Activated CD4-positive, alpha-beta T cell treated with anti-CD3 and anti-CD28 coated beads for 36 hours (primary cell): ENCODE results near the gene PM20D2. TPM values are rescaled to one million over a fixed set of nuclear protein-coding genes. Genes with fewer than 3 reads are reported as not detected.
"Not testable (repeated sequence)": the region's sequence is repeated elsewhere in the genome, so short reads cannot be mapped to it uniquely, and the experiment has no call there.

Experiments
- ATAC-seq: fragments of 200-7000 bp; cut with Tn5 transposase; one replicate; pipeline ENCODE4 v1.10.0; 2021; ENCODE audit warnings: mild to moderate bottlenecking, moderate library complexity
- CTCF ChIA-PET: fragments of 350-600 bp; sonication (Branson Sonifier 250); formaldehyde crosslinking; loops from one replicate; lab custom pipeline; 2021; ENCODE audit warnings: antibody characterized with exemption; lab: Charles Lee
- POLR2A ChIA-PET: fragments of 350-600 bp; sonication (Branson Sonifier 250); formaldehyde crosslinking; loops from one replicate; lab custom pipeline; 2021; ENCODE audit warnings: antibody characterized with exemption, inconsistent platforms; lab: Charles Lee
- DNase-seq: peaks from one replicate; pipeline ENCODE4 v3.0.0-alpha.2; 2020
- H3K27ac Mint-ChIP-seq: one replicate; pipeline ENCODE4 v1.8.0; 2021; ENCODE audit warnings: mixed read lengths
- H3K27me3 Mint-ChIP-seq: one replicate; pipeline ENCODE4 v1.8.0; 2021; ENCODE audit warnings: mixed read lengths
- H3K36me3 Mint-ChIP-seq: one replicate; pipeline ENCODE4 v1.8.0; 2021; ENCODE audit warnings: low read depth, mixed read lengths
- H3K4me1 Mint-ChIP-seq: one replicate; pipeline ENCODE4 v1.8.0; 2021; ENCODE audit warnings: mixed read lengths
- H3K4me3 Mint-ChIP-seq: one replicate; pipeline ENCODE4 v1.8.0; 2021; ENCODE audit warnings: mild to moderate bottlenecking, moderate library complexity, mixed read lengths
- H3K9me3 Mint-ChIP-seq: one replicate; pipeline ENCODE4 v1.8.0; 2021; ENCODE audit warnings: low read depth, mixed read lengths
- intact Hi-C, 2 experiments: fragments of 100-400 bp; cut with DNase I in 1 of 2; cut with micrococcal nuclease in 1 of 2; formaldehyde crosslinking; loops; one replicate each; pipeline versions ENCODE4 v1.14.2 to v1.15.1; 2022 to 2024; cut with DNase I, micrococcal nuclease
- total RNA-seq, 2 experiments: library from RNA; stranded (reverse); gene quantifications; one replicate each; pipeline ENCODE4 v1.2.3, GENCODE V29; 2021

The PM20D2 gene
- total RNA-seq, 2 experiments from 2014 or later, result 14.1 to 17.4 TPM

DNA sequence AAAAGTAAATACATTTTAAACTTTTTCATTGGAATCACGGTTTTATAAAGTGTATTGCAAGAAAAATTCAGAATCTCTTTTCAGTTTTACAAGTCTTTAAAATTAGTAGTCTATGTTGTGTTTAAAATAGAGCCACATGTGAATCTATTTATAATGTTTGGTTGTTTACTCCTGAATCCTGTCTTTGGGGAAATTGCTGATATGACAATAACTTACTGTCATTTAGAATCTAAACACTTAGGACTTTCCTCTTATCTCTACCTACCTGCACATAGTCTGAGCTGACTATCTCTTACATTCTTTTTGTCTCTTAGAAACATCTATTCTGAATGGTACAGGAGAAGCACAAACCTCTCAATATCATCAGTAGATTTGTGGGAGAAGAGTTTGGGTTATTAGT lies 23.9 kb upstream of the PM20D2 start:
- no peak for ATAC-seq
- no peak for DNase-seq
- Mint-ChIP-seq H3K27ac (no peak overlapping the region), H3K27me3 (peaks cover 3% of the 10 kb centered on the region), H3K9me3 (no peaks in the 10 kb centered on the region), H3K36me3 (no peaks in the 10 kb centered on the region), H3K4me1 (peaks cover 4% of the 10 kb centered on the region), H3K4me3 (no peak overlapping the region)
- ChIA-PET POLR2A (interaction anchor here (1.0 kb wide), 1 partner anchor 24 kb away, joined by 3 read pairs; the partner anchor contains the start of gene PM20D2), CTCF (interaction anchor here (1.1 to 1.3 kb wide), 3 partner anchors 17 to 139 kb away, joined by 3 to 4 read pairs (median 4); no protein-coding TSS in a partner anchor)
- intact Hi-C loops, result loop anchor here (1.0 to 5.0 kb wide), 3 partner anchors 120 to 140 kb away; no protein-coding TSS in a partner anchor

DNA sequence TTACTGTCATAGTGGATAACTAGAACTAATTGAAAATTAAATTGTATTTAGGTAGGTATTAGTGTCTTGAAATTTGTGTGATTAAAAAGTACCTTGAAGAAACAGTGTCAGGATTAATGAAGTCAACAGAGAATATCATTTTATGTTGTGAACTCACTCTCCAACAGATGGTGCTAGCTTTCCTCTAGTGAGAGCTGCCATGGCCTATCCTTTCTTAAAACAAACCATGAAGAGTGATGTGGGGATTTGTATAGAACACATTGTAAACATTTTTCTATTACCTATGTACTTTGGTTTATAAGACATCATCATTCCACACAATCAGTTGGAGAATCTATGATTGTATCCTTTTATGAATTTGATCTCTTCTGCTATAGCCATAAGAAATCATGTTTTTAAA lies 23.2 kb upstream of the PM20D2 start:
- DNase-seq (no peak), ATAC-seq (peak; percentile 71)
- CTCF ChIA-PET, result interaction anchor here (1.1 to 1.6 kb wide), 4 partner anchors 18 to 139 kb away, joined by 4 to 5 read pairs (median 5); no protein-coding TSS in a partner anchor
- H3K27ac Mint-ChIP-seq, result no peak overlapping the region
- no peaks in the 10 kb centered on the region for H3K9me3 Mint-ChIP-seq
- H3K4me3 Mint-ChIP-seq, result no peak overlapping the region
- H3K36me3 Mint-ChIP-seq, result no peaks in the 10 kb centered on the region
- H3K4me1 Mint-ChIP-seq, result no peaks in the 10 kb centered on the region
- no peaks in the 10 kb centered on the region for H3K27me3 Mint-ChIP-seq
- intact Hi-C loops, result loop anchor here (1.0 to 5.0 kb wide), 3 partner anchors 120 to 140 kb away; no protein-coding TSS in a partner anchor
- POLR2A ChIA-PET, result interaction anchor here (1.0 kb wide), 1 partner anchor 23 kb away, joined by 3 read pairs; the partner anchor contains the start of gene PM20D2

DNA sequence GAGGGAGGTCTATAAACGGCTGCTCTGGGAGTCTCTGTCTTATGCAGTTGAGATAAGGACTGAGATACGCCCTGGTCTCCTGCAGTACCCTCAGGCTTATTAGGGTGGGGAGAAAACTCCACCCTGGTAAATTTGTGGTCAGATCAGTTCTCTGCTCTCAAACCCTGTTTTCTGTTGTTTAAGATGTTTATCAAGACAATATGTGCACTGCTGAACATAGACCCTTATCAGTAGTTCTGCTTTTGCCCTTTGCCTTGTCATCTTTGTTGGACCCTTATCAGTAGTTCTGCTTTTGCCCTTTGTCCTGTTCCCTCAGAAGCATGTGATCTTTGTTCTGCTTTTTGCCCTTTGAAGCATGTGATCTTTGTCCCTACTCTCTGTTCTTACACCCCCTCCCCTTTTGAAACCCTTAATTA lies 17.6 kb upstream of the PM20D2 start:
- H3K36me3 Mint-ChIP-seq, intact Hi-C loops, H3K4me1 Mint-ChIP-seq, ATAC-seq, DNase-seq, H3K4me3 Mint-ChIP-seq, POLR2A ChIA-PET, H3K27me3 Mint-ChIP-seq, CTCF ChIA-PET, H3K9me3 Mint-ChIP-seq, H3K27ac Mint-ChIP-seq: not testable (repeated sequence)

DNA sequence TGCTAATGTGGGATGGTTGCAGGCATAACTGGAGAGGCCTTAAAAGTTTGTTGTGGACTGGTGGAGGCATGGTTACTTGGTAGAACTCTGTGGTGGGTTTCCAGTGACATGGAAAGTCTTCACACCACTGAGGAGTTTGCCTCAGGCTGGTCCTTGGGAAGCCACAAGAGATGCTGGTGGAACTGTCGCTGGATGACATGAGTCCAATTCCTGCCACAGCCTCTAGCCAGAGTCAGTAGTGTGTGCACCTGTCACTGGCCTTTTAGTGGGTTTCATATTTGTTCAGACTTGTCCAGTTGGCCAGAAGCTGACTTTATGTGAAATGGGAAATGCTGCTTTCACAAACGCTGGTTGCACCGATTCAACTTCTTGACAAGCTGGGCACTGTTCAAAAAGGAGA lies 14.3 kb upstream of the PM20D2 start:
- Mint-ChIP-seq H3K27me3 (no peaks in the 10 kb centered on the region), H3K27ac (no peak overlapping the region), H3K4me3 (no peak overlapping the region), H3K36me3 (no peaks in the 10 kb centered on the region), H3K9me3 (no peaks in the 10 kb centered on the region), H3K4me1 (no peaks in the 10 kb centered on the region)
- ChIA-PET POLR2A (no interaction called here), CTCF (interaction anchor here (0.6 to 1.1 kb wide), 3 partner anchors 10 to 149 kb away, joined by 3 to 5 read pairs (median 3); no protein-coding TSS in a partner anchor)
- no peak for DNase-seq
- intact Hi-C loops, result no loop called here
- no peak for ATAC-seq

DNA sequence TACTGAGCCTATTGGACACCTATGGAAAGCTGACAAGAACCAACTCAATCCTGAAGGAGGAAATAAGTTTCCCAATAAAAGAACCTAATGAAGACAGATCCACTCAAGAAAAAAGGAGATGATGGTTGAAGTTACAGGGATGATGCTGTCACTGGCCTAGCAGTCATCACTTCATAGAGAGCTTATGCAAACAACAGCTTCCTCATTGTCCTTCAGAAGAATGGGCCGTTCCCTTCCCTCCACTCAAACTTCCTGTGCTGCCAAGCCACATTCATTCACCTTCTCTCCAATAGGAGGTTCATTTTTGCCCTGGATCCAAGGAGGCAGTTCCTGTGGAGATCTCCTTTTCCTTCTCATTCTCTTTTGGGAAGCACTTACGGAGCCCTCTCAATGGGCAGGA lies 13.8 kb upstream of the PM20D2 start:
- no peak for ATAC-seq
- CTCF ChIA-PET, result interaction anchor here (0.9 to 1.1 kb wide), 2 partner anchors 9 to 150 kb away, joined by 3 to 5 read pairs; no protein-coding TSS in a partner anchor
- DNase-seq, result no peak
- Mint-ChIP-seq H3K27ac (no peak overlapping the region), H3K4me1 (no peaks in the 10 kb centered on the region), H3K27me3 (no peaks in the 10 kb centered on the region), H3K4me3 (no peak overlapping the region), H3K9me3 (no peaks in the 10 kb centered on the region), H3K36me3 (no peaks in the 10 kb centered on the region)
- intact Hi-C loops, result no loop called here
- POLR2A ChIA-PET, result no interaction called here

DNA sequence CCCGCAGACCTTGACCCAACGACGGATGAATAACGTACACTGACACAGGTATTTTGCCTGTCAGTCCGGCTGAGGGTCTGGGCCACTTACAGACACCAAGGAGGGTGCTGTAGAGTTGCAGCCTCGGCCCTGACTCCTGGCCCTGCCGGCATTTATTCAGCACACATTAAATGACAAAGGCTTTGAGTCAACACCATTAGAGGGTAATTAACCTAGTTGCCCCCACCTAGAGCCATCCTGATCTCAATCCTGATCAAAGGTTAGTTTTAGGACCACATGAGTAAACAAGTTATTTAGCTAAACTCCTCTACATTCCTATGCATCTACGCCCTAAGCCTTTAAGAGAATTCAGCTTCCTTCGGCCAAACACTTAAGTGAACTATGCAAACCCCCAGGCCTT lies 11.9 kb upstream of the PM20D2 start:
- ChIA-PET CTCF (interaction anchor here (0.6 kb wide), 1 partner anchor 225 kb away, joined by 3 read pairs; no protein-coding TSS in a partner anchor), POLR2A (no interaction called here)

DNA sequence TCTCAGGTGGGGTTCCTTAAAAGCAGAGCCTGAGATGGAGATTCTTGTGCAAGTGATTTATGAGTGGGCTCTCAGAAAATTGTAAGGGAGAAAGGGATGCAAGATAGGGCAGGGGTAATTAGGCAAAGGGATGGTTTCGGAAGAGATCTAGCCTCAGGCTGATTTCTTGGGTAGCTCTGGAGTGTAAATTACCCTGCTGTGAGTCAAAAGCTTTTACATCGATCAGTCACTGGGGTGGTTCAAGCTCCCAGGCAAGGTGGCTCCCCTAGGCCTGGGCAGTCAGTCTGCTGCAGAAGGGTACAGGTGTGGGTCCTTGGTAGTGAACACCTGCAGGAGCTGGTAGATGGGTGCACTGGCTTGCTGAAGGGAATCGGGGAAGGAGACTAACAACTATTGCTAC lies 11.1 kb upstream of the PM20D2 start:
- CTCF ChIA-PET, result interaction anchor here (0.6 kb wide), 1 partner anchor 224 kb away, joined by 3 read pairs; no protein-coding TSS in a partner anchor
- H3K4me3 Mint-ChIP-seq, result no peak overlapping the region
- ATAC-seq (no peak), DNase-seq (no peak)
- H3K27ac Mint-ChIP-seq, result no peak overlapping the region
- POLR2A ChIA-PET, result no interaction called here
- no peaks in the 10 kb centered on the region for H3K4me1 Mint-ChIP-seq
- H3K9me3 Mint-ChIP-seq, result no peaks in the 10 kb centered on the region
- H3K27me3 Mint-ChIP-seq, result no peaks in the 10 kb centered on the region
- H3K36me3 Mint-ChIP-seq, result no peaks in the 10 kb centered on the region
- intact Hi-C loops, result no loop called here

More for the DNA sequence above, 11.9 kb upstream of the PM20D2 start:
- Mint-ChIP-seq H3K27me3 (no peaks in the 10 kb centered on the region), H3K27ac (no peak overlapping the region), H3K4me1 (no peaks in the 10 kb centered on the region), H3K36me3 (no peaks in the 10 kb centered on the region), H3K4me3 (no peak overlapping the region), H3K9me3 (no peaks in the 10 kb centered on the region)
- ATAC-seq (no peak), DNase-seq (no peak)
- intact Hi-C loops, result no loop called here

DNA sequence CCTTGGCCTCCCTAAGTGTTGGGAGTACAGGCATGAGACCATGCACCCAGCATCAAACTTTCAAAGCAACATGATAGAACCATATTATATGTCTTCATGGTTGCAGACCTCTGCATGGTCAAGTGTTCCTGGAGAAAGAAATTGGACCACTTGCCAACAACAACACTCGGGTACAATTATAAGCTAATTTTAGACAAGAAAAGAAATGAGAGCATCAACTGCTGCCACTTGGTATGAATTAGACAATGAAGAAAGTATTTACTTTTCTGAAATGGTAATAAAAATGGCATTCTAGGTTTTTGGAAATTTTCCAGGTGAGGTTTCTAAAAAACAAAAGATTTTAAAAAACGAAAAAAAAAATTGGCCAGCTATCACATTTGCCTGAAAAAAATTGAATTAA lies 7.7 kb upstream of the PM20D2 start:
- Mint-ChIP-seq H3K4me3 (no peak overlapping the region), H3K9me3 (no peaks in the 10 kb centered on the region), H3K4me1 (no peaks in the 10 kb centered on the region), H3K27me3 (no peaks in the 10 kb centered on the region), H3K36me3 (no peaks in the 10 kb centered on the region), H3K27ac (no peak overlapping the region)
- CTCF ChIA-PET, result interaction anchor here (0.6 to 0.7 kb wide), 2 partner anchors 52 to 459 kb away, joined by 3 read pairs; no protein-coding TSS in a partner anchor
- intact Hi-C loops, result no loop called here
- ATAC-seq (no peak), DNase-seq (no peak)
- POLR2A ChIA-PET, result interaction anchor here (0.7 kb wide), 1 partner anchor 113 kb away, joined by 5 read pairs; no protein-coding TSS in a partner anchor

DNA sequence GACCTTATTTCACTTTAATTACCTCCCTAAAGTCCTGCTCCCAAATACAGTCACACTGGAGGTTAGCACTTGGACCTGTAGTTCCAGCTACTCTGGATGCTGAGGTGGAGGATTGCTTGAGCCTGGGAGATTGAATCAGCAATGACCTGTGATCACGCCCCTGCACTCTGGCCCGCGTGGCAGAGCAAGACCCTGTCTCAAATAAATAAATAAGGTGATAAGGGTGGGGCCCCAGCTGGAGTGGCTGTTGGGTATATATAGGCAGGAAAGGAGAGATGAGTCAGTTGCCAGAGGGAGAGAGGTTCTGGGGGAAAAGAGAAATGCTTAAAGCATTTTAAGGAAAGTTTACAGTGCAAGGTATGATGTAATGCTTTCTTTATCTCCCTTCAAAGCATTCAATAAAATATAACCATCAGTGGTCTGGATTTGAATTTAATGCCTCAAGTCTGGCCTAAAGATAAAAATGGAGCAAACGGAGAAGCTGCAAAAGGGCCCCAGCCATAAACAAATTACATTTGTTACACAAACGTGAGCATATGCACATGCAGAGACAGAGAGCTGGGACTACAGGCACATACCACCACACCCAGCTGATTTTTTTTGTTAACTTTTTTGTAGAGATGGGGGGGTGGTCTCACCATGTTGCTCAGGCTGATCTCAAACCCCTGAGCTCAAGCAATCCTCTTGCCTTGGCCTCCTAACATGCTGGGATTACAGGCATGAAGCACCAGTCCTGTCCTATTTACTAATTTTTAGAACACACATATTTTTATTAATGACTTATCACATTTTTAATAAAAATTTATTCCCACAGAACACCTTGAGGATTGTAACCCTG lies 6.1 kb upstream of the PM20D2 start:
- DNase-seq (no peak), ATAC-seq (no peak)
- Mint-ChIP-seq H3K9me3 (no peaks in the 10 kb centered on the region), H3K36me3 (no peaks in the 10 kb centered on the region), H3K27ac (no peak overlapping the region), H3K27me3 (no peaks in the 10 kb centered on the region), H3K4me3 (no peak overlapping the region), H3K4me1 (peaks cover 10% of the 10 kb centered on the region)
- intact Hi-C loops, result loop anchor here in 1 of 2 experiments (1.0 to 10.0 kb wide), 2 partner anchors 9 to 695 kb away; no protein-coding TSS in a partner anchor
- CTCF ChIA-PET, result interaction anchor here (0.8 to 1.7 kb wide), 4 partner anchors 17 to 156 kb away, joined by 3 to 5 read pairs (median 3); no protein-coding TSS in a partner anchor
- POLR2A ChIA-PET, result interaction anchor here (0.5 to 0.8 kb wide), 2 partner anchors 61 to 62 kb away, joined by 3 to 5 read pairs; no protein-coding TSS in a partner anchor

DNA sequence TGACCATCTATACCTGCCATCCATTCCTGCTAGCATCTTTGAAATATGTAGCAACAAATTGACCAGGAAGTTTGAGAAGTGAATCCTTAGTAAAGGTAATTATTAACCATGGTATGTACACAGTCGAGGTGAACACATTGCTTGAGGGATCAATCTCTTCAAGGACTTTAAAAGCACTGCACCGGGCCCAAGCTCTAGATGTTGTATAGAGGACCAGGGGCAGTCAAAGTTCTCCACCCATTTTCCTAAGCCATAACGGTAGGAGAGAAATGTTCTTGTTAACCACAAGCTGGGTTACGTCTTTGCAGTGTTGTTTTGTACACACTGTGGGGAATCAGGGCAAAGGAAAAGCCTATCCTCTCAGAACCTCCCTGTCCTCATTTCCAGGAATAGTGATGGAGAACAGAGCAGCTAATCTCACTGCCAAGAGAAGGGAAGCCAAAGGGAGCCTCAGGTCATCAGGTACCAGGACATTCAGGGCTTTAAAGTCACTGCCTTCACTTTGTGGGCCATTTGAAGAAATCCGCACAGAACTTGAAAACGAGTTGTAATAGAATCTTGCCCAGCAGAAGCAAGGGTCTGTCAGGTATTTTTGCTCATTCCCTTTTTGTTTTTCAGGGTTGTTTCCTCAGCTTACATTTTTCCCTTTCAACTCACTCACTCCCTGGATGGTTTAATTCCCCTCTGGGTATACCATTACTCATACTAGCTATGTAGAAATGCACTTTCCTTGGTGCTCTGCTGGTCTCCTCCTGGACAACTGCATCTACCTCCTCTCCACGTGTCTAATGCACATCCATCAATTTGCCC lies 5.3 kb upstream of the PM20D2 start:
- CTCF ChIA-PET, result interaction anchor here (0.8 to 1.7 kb wide), 7 partner anchors 9 to 157 kb away, joined by 3 to 5 read pairs (median 4); no protein-coding TSS in a partner anchor

More for the DNA sequence above, 5.3 kb upstream of the PM20D2 start:
- no peaks in the 10 kb centered on the region for H3K27me3 Mint-ChIP-seq
- peaks cover 17% of the 10 kb centered on the region for H3K4me1 Mint-ChIP-seq
- DNase-seq, result no peak
- H3K27ac Mint-ChIP-seq, result no peak overlapping the region
- intact Hi-C loops, result loop anchor here in 1 of 2 experiments (10.0 kb wide), 1 partner anchor 694 kb away; no protein-coding TSS in a partner anchor
- no peaks in the 10 kb centered on the region for H3K9me3 Mint-ChIP-seq
- no peak overlapping the region for H3K4me3 Mint-ChIP-seq
- H3K36me3 Mint-ChIP-seq, result no peaks in the 10 kb centered on the region
- POLR2A ChIA-PET, result interaction anchor here (0.8 kb wide), 1 partner anchor 63 kb away, joined by 3 read pairs; no protein-coding TSS in a partner anchor
- ATAC-seq, result no peak
